K562 (cell line): ENCODE data around the gene ARHGEF1. TPM values are rescaled to one million over a fixed set of nuclear protein-coding genes. Genes with fewer than 3 reads are reported as not detected.

Source experiments
- MGA ChIP-seq: fragments of 450-650 bp; IDR thresholded peaks from 2 replicates; pipeline ENCODE4 v1.6.1; 2016; ENCODE audit warnings: mild to moderate bottlenecking, moderate library complexity
- PBX2 ChIP-seq, 2 experiments: IDR thresholded peaks in 1 of 2; conservative IDR thresholded peaks in 1 of 2; 2 replicates each; pipeline ENCODE4 v1.6.1; 2016; ENCODE audit warnings: low read depth in 2 of 2, mild to moderate bottlenecking in 1 of 2, missing compliant biosample characterization in 1 of 2, missing genetic modification characterization in 1 of 2, moderate library complexity in 1 of 2
- PRDM10 ChIP-seq: fragments of 450-650 bp; IDR thresholded peaks from 2 replicates; pipeline ENCODE4 v1.6.1; 2018; ENCODE audit not compliant: partially characterized antibody
- SETDB1 ChIP-seq: IDR thresholded peaks from one replicate; pipeline ENCODE4 v1.6.1; 2012; ENCODE audit warnings: low read length, control low read depth, inconsistent platforms
- TEAD4 ChIP-seq, 2 experiments: sonication (generic) in 1 of 2; formaldehyde crosslinking in 1 of 2; IDR thresholded peaks; 2 replicates each; pipeline versions ENCODE4 v1.6.1 to v1.8.0; 2012 to 2022; ENCODE audit warnings: borderline replicate concordance in 1 of 2, inconsistent platforms in 1 of 2, low read length in 1 of 2, mild to moderate bottlenecking in 1 of 2, missing genetic modification reagents in 1 of 2
- TOE1 ChIP-seq, 2 experiments: fragments of 450-650 bp in 1 of 2; sonication (generic) in 1 of 2; formaldehyde crosslinking in 1 of 2; IDR thresholded peaks; 2 replicates each; pipeline versions ENCODE4 v1.7.1 to v1.8.0; 2016 to 2022; ENCODE audit warnings: borderline replicate concordance in 2 of 2, mild to moderate bottlenecking in 2 of 2, antibody characterized with exemption in 1 of 2, inconsistent platforms in 1 of 2, low read depth in 1 of 2, missing genetic modification reagents in 1 of 2, moderate library complexity in 1 of 2
- ZNF644 ChIP-seq: fragments of 200-800 bp; sonication (Bioruptor generic); IDR thresholded peaks from 2 replicates; pipeline ENCODE4 v1.6.1; 2016; ENCODE audit warnings: low read depth, missing genetic modification characterization, missing compliant biosample characterization
- ZZZ3 ChIP-seq: fragments of 450-650 bp; IDR thresholded peaks from 2 replicates; pipeline ENCODE4 v1.6.1; 2016; ENCODE audit warnings: antibody characterized with exemption, mild to moderate bottlenecking, moderate library complexity
- polyA plus RNA-seq, 8 experiments: library from polyadenylated mRNA; depleted of rRNA in 4 of 8; stranded (reverse) in 5 of 8; unstranded in 3 of 8; fragments of >200 nt; fragmentation: Nextera tagmentation in 2 of 8; fragmentation: Illumina TruSeq in 1 of 8; extraction: Ambion mirVana in 2 of 8; extraction: Trizol in 1 of 8; gene quantifications; 2 replicates each; pipeline versions ENCODE4 v1.2.1 to v1.2.3, GENCODE V29; 2011 to 2014; ENCODE audit warnings: inconsistent platforms in 1 of 8, missing spikeins in 1 of 8
- total RNA-seq, 7 experiments: library from RNA; depleted of rRNA in 6 of 7; stranded (reverse); fragments of >200 nt in 6 of 7; fragmentation: Illumina TruSeq in 2 of 7; extraction: Trizol in 2 of 7; gene quantifications; 2 replicates each; pipeline versions ENCODE4 v1.2.1 to v1.2.3, GENCODE V29; 2011 to 2021; ENCODE audit warnings: low replicate concordance in 1 of 7

Gene ARHGEF1
- total and polyA plus RNA-seq, 9 of the 15 experiments (the other 6 are each of a cell fraction or from before 2014, with no cell fraction given), result 1.9 to 149 (median 29.8) TPM

- TF ChIP-seq PBX2 (CRISPR knock-in tag; IDR thresholded peaks at IDR 0.05; ENCODE audit: low read depth), result no peak
- TF ChIP-seq PBX2 (tag; conservative IDR thresholded peaks at IDR 0.05; ENCODE audit: low read depth), result no peak
- 0 out of 2 replicates have a peak, but pooled peaks have one; percentile 3 for TF ChIP-seq TOE1 (IDR thresholded peaks at IDR 0.05; ENCODE audit: borderline replicate concordance)
- TF ChIP-seq TOE1 (CRISPR knock-in tag; IDR thresholded peaks at IDR 0.05; ENCODE audit: borderline replicate concordance, low read depth), result no peak
- TF ChIP-seq MGA, result peak; percentile 61
- TF ChIP-seq SETDB1, result no peak
- no peak for TF ChIP-seq ZZZ3
- TF ChIP-seq TEAD4 (IDR thresholded peaks at IDR 0.05; ENCODE audit: low read length), result no peak
- no peak for TF ChIP-seq TEAD4 (CRISPR knock-in tag; IDR thresholded peaks at IDR 0.05; ENCODE audit: borderline replicate concordance)
- TF ChIP-seq PRDM10, result no peak
- TF ChIP-seq ZNF644, result no peak
Observed at GRCh38 chr19:41930322-41930722, 47.3 kb downstream of the ARHGEF1 start (continued).
